ENCODE measurements around the gene ZNF267.
A peak's percentile ranks its signal among the peaks of the same experiment; 100 is the strongest.
"Not testable (repeated sequence)": the region's sequence is repeated elsewhere in the genome, so short reads cannot be mapped to it uniquely, and the experiment has no call there.

ZNF267 gene

GRCh38 chr16:31879937-31880321, 6.3 kb downstream of the ZNF267 start:
- DNase-seq (ENCODE audit: low read depth) = no peak

- DNase-seq (ENCODE audit: low read depth) = peak; percentile 60
Observed at GRCh38 chr16:31880322-31880979, 6.8 kb downstream of the ZNF267 start.

- no peak for DNase-seq (ENCODE audit: low read depth)
Observed at GRCh38 chr16:31886227-31886626, 12.6 kb downstream of the ZNF267 start.

GRCh38 chr16:31888735-31889134, 15.1 kb downstream of the ZNF267 start:
- DNase-seq (ENCODE audit: low read depth) = no peak

GRCh38 chr16:31892111-31892510, 18.5 kb downstream of the ZNF267 start:
- not testable (repeated sequence) for DNase-seq (ENCODE audit: low read depth)

- no peak for DNase-seq (ENCODE audit: low read depth)
Observed at GRCh38 chr16:31893824-31894223, 20.2 kb downstream of the ZNF267 start.

- DNase-seq (ENCODE audit: low read depth) = no peak
Observed at GRCh38 chr16:31897283-31897682, 23.7 kb downstream of the ZNF267 start.

- no peak for DNase-seq (ENCODE audit: low read depth)
Observed at GRCh38 chr16:31899505-31899904, 25.9 kb downstream of the ZNF267 start.

GRCh38 chr16:31904571-31904970, 31.0 kb downstream of the ZNF267 start:
- not testable (repeated sequence) for DNase-seq (ENCODE audit: low read depth)

GRCh38 chr16:31913668-31914067, 40.1 kb downstream of the ZNF267 start:
- DNase-seq (ENCODE audit: low read depth) = no peak

GRCh38 chr16:31916056-31916488, 42.5 kb downstream of the ZNF267 start:
- no peak for DNase-seq (ENCODE audit: low read depth)

GRCh38 chr16:31920373-31920772, 46.8 kb downstream of the ZNF267 start:
- no peak for DNase-seq (ENCODE audit: low read depth)

- not testable (repeated sequence) for DNase-seq (ENCODE audit: low read depth)
Observed at GRCh38 chr16:31951806-31952205, 78.2 kb downstream of the ZNF267 start.

GRCh38 chr16:31952206-31952605, 78.6 kb downstream of the ZNF267 start:
- DNase-seq (ENCODE audit: low read depth) = not testable (repeated sequence)

- not testable (repeated sequence) for DNase-seq (ENCODE audit: low read depth)
Observed at GRCh38 chr16:31956221-31956620, 82.6 kb downstream of the ZNF267 start.

- DNase-seq (ENCODE audit: low read depth) = not testable (repeated sequence)
Observed at GRCh38 chr16:31960186-31960910, 86.7 kb downstream of the ZNF267 start.
